Body of pancreas (tissue), 4 donors: ENCODE results near the gene ATAD5. TPM values are rescaled to one million over a fixed set of nuclear protein-coding genes. Genes with fewer than 3 reads are reported as not detected.
"Not testable (repeated sequence)": the region's sequence is repeated elsewhere in the genome, so short reads cannot be mapped to it uniquely, and the experiment has no call there.

Experiments used
- ATAC-seq: fragments of 150-250 bp; one replicate; pipeline ENCODE4 v1.9.1; 2016
- DNase-seq, 4 donors: peaks; one replicate each; pipeline ENCODE4 v3.0.0-alpha.2; 2019
- H3K27ac ChIP-seq, 4 donors: fragments of 200-600 bp; sonication (generic); 1 replicate in 3 of 4; 2 replicates in 1 of 4; pipeline versions ENCODE4 v1.5.1 to v1.6.1; 2016 to 2019; ENCODE audit warnings: mild to moderate bottlenecking in 1 of 4, mixed read lengths in 1 of 4, moderate library complexity in 1 of 4
- H3K27me3 ChIP-seq, 2 donors: fragments of 200-600 bp; sonication (generic); one replicate each; pipeline ENCODE4 v1.6.0; 2016; ENCODE audit warnings: mild to moderate bottlenecking in 1 of 2
- H3K36me3 ChIP-seq, 2 donors: fragments of 200-600 bp; sonication (generic); replicated peaks in 1 of 2; 2 replicates each; pipeline ENCODE4 v1.5.1; 2016; ENCODE audit warnings: low read depth in 2 of 2; ENCODE audit not compliant: insufficient read depth in 1 of 2
- H3K4me1 ChIP-seq: fragments of 200-600 bp; sonication (generic); one replicate; pipeline ENCODE4 v1.6.0; 2016
- H3K4me3 ChIP-seq, 2 donors: fragments of 200-600 bp; sonication (generic); 1 replicate in 1 of 2; 2 replicates in 1 of 2; pipeline ENCODE4 v1.5.1; 2016 to 2019
- H3K9me3 ChIP-seq, 3 donors: fragments of 200-600 bp; sonication (generic); 1 replicate in 2 of 3; 2 replicates in 1 of 3; pipeline ENCODE4 v1.5.1; 2016
- CTCF ChIP-seq, 7 experiments: fragments of 450-650 bp in 4 of 7; fragments of 200-600 bp in 3 of 7; sonication (generic) in 3 of 7; IDR thresholded peaks; one replicate each; pipeline ENCODE4 v1.5.1; 2016 to 2019; ENCODE audit warnings: antibody characterized with exemption in 7 of 7
- POLR2A ChIP-seq, 3 donors: fragments of 450-650 bp; IDR thresholded peaks; one replicate each; pipeline ENCODE4 v1.6.1; 2016; ENCODE audit warnings: antibody characterized with exemption in 3 of 3, mild to moderate bottlenecking in 2 of 3
- WGBS, 2 donors: methylation state at CpG; one replicate each; pipeline ENCODE4 v1.1.5; 2017; 5-methylcytosine and 5-hydroxymethylcytosine counted together
- intact Hi-C: fragments of 100-400 bp; cut with DNase I; formaldehyde crosslinking; loops from one replicate; pipeline ENCODE4 v1.15.1; 2023
- total RNA-seq, 2 donors: library from RNA; depleted of rRNA; stranded (reverse); fragments of >200 nt; gene quantifications; one replicate each; pipeline ENCODE4 v1.1.0, GENCODE V29; 2016

ATAD5 gene
- total RNA-seq, 2 donors from 2014 or later, result 1.0 to 1.6 TPM

- DNase-seq (no peak), ATAC-seq (no peak)
- Histone ChIP-seq H3K4me1 (no peaks in the 10 kb centered on the region), H3K27ac (no peak overlapping the region), H3K4me3 (no peak overlapping the region), H3K9me3 (no peaks in the 10 kb centered on the region), H3K27me3 (no peaks in the 10 kb centered on the region), H3K36me3 (no peaks in the 10 kb centered on the region)
- 92 to 95% methylated on average over 7 of the region's 7 CpGs for WGBS, 2 donors
- TF ChIP-seq POLR2A (IDR thresholded peaks at IDR 0.05) (no peak), CTCF (IDR thresholded peaks at IDR 0.05) (no peak)
- intact Hi-C loops, result no loop called here
These were observed 15.6 kb upstream of the ATAD5 start for GRCh38 chr17:30816165-30816564.

- H3K27me3 ChIP-seq, result no peaks in the 10 kb centered on the region
- intact Hi-C loops, result no loop called here
- H3K4me1 ChIP-seq, result peaks cover 8% of the 10 kb centered on the region
- ATAC-seq (no peak), DNase-seq (no peak)
- H3K9me3 ChIP-seq, result no peaks in the 10 kb centered on the region
- no peak overlapping the region for H3K4me3 ChIP-seq
- no peaks in the 10 kb centered on the region for H3K36me3 ChIP-seq
- WGBS, 2 donors, result 77 to 88% methylated on average over 8 of the region's 8 CpGs
- TF ChIP-seq POLR2A (IDR thresholded peaks at IDR 0.05) (no peak), CTCF (IDR thresholded peaks at IDR 0.05) (no peak)
- peak overlapping the region in 1 of 4 donors; percentile 29 for H3K27ac ChIP-seq
These were observed 11.6 kb upstream of the ATAD5 start for GRCh38 chr17:30819971-30820705.

GRCh38 chr17:30821871-30822723 is 9.7 kb upstream of the ATAD5 start:
- 41 to 51% methylated on average over 9 of the region's 9 CpGs for WGBS, 2 donors
- intact Hi-C loops, result no loop called here
- H3K4me1 ChIP-seq, result peaks cover 8% of the 10 kb centered on the region
- ATAC-seq, result no peak
- H3K27ac ChIP-seq, result no peak overlapping the region
- no peaks in the 10 kb centered on the region for H3K27me3 ChIP-seq
- H3K36me3 ChIP-seq, result no peaks in the 10 kb centered on the region
- DNase-seq, result no peak
- no peak overlapping the region for H3K4me3 ChIP-seq
- TF ChIP-seq CTCF (IDR thresholded peaks at IDR 0.05) (no peak), POLR2A (IDR thresholded peaks at IDR 0.05) (no peak)
- H3K9me3 ChIP-seq, result no peaks in the 10 kb centered on the region

- ATAC-seq, H3K27me3 ChIP-seq, H3K36me3 ChIP-seq, H3K4me1 ChIP-seq, H3K4me3 ChIP-seq, H3K9me3 ChIP-seq, intact Hi-C loops, DNase-seq: not testable (repeated sequence)
- WGBS, 2 donors, result 79 to 88% methylated on average over 14 of the region's 14 CpGs
- peak overlapping the region in 1 of 4 donors; percentile 10 for H3K27ac ChIP-seq
These were observed 8.8 kb upstream of the ATAD5 start for GRCh38 chr17:30822919-30823318.

- Histone ChIP-seq H3K36me3 (no peaks in the 10 kb centered on the region), H3K4me1 (peaks cover 8% of the 10 kb centered on the region), H3K27me3 (no peaks in the 10 kb centered on the region), H3K9me3 (no peaks in the 10 kb centered on the region), H3K27ac (peak overlapping the region in 1 of 4 donors; percentile 82), H3K4me3 (peak overlapping the region in 1 of 2 donors; percentile 86)
- TF ChIP-seq POLR2A (IDR thresholded peaks at IDR 0.05), result no peak
- no peak for TF ChIP-seq CTCF (IDR thresholded peaks at IDR 0.05)
- 37 to 38% methylated on average over 7 of the region's 7 CpGs for WGBS, 2 donors
- intact Hi-C loops, result no loop called here
- DNase-seq (no peak), ATAC-seq (no peak)
These were observed 8.3 kb upstream of the ATAD5 start for GRCh38 chr17:30823421-30823820.
